Urinary bladder (tissue), 4 donors: ENCODE data around the gene PARD6G. TPM values are rescaled to one million over a fixed set of nuclear protein-coding genes. Genes with fewer than 3 reads are reported as not detected.

Experiments
- DNase-seq: peaks from one replicate; pipeline ENCODE4 v3.0.0-alpha.2; 2015; ENCODE audit errors: extremely low spot score
- H3K27ac ChIP-seq: one replicate; pipeline ENCODE4 v1.5.1; 2013; ENCODE audit warnings: low read depth, mild to moderate bottlenecking, moderate library complexity
- H3K36me3 ChIP-seq: one replicate; pipeline ENCODE4 v1.6.1; 2013; ENCODE audit warnings: mild to moderate bottlenecking, moderate library complexity; ENCODE audit not compliant: insufficient read depth
- H3K4me1 ChIP-seq: one replicate; pipeline ENCODE4 v1.6.1; 2013; ENCODE audit warnings: mild to moderate bottlenecking, moderate library complexity; ENCODE audit not compliant: insufficient read depth
- H3K4me3 ChIP-seq: one replicate; pipeline ENCODE4 v1.5.1; 2013; ENCODE audit warnings: low read depth, low read length
- WGBS: extraction: QIAGEN DNeasy Blood & Tissue Kit; methylation state at CpG from one replicate; pipeline ENCODE4 v1.1.7; 2013; 5-methylcytosine and 5-hydroxymethylcytosine counted together
- polyA plus RNA-seq: library from polyadenylated mRNA; stranded (reverse); fragments of 200-250 nt; gene quantifications from one replicate; pipeline ENCODE4 v1.2.3, GENCODE V29; 2013
- total RNA-seq: library from RNA; depleted of rRNA; stranded (reverse); fragments of >200 nt; gene quantifications from one replicate; pipeline ENCODE4 v1.2.3, GENCODE V29; 2014
- donor health status: healthy with polysubstance abuse.
- donor health status: healthy.

PARD6G gene
- total and polyA plus RNA-seq, 2 donors, result 5.9 to 14.0 TPM

DNA sequence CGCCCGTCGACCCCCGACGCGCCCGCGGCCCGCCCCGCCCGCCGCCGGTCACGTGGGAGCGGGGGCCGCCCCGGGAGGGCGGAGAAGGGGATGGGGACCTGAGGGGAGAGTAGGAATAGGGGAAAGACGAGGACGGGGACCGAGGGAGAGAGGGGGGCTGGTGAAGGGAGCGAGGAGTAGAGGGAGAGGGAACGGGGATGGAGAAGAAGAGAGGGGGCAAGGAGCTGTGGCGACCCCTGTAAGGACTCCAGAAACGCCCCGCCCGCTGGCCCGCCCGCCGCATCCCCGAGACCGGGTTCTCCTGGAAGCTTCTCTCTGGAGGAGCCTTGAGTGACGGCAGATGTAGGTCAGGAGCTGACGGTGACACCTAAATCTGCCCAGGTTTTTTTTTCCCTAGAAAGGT lies 137.6 kb downstream of the PARD6G start:
- H3K4me1 ChIP-seq, result no peaks in the 10 kb centered on the region
- under 1% methylated on average over 34 of the region's 34 CpGs for WGBS
- DNase-seq, result no peak

DNA sequence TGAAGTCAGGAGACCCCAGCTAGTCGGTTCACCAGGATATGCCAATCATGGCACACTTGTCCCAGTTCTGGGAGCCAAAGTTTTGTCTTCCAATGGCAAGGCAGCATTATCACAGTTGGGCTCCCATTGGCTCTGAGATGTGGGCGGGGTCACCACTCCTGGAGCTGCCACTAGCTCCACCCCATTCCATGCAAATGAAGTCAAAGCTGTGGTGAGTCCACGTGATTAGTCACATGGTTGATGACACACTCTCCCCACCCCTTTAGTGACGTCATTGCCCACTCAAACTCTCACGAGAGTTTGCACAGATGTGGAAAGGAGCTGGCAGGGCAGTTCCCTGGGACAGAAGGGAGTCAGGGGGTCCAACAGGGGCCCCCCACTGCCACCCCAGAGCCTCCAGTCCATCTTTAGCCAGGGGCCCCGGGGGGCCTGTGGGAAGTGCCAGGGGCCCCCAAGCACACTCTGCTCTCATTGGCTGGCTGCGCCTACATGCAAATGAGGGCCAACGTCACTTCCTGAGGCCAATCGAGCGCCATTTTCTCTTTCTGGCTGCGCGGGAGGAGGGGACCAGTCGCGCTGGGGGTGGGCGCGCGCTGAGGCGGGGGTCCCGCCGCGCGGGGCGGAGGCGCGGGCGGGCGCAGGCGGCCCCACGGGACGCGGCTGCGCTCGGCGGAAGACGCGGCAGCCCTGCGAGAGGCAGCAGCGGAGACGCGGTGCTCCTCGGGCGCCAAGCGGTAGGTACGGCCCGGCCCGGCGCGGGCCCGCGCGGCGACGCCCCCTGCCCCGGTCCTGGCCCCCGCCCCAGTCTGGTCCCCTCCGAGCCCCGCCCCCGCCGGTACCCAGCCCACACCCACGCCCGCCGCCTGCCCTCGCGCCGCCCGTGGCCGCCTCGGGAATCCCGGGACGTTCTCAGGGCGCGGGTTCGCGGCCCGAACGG lies 138.3 kb downstream of the PARD6G start, which contains the start of gene ADNP2:
Gene ADNP2, plus strand, starts transcription at position 524 of the 937 bp plus-strand sequence. CDS start 8,281 bp downstream, outside the sequence.
- DNase-seq, result peak; percentile 80
- peak within 1 kb of the TSS; percentile 98 for H3K4me3 ChIP-seq
- WGBS, result 2% methylated on average over 76 of the region's 76 CpGs
- no peaks in the 10 kb centered on the region for H3K36me3 ChIP-seq
- H3K27ac ChIP-seq, result peak within 1 kb of the TSS; percentile 89
- H3K4me1 ChIP-seq, result no peaks in the 10 kb centered on the region

More for the DNA sequence above, 137.6 kb downstream of the PARD6G start:
- no peaks in the 10 kb centered on the region for H3K36me3 ChIP-seq
- peak overlapping the region; percentile 89 for H3K27ac ChIP-seq
- peak overlapping the region; percentile 98 for H3K4me3 ChIP-seq

DNA sequence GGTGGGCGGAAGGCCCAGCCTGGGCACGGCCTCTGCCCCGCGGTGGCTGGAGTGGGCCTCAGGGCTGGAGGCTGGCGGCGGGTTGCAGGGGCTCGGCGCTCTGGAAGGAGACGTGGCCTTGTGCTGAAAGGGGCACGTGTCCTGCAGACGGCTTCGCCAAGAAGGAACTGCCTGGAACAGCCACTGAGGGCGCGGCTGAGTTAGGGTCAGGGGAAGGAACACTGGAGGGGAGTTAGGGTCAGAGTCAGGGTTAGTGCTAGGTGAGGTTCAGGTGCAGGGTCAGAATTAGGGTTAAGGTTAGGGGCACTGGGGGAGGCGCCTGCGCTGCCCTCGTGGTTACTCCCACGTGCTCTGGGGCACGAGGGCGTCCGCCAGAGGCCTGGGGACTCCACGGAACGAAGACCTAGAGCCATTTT lies 139.2 kb downstream of the PARD6G start:
- peak overlapping the region; percentile 15 for H3K27ac ChIP-seq
- no peaks in the 10 kb centered on the region for H3K4me1 ChIP-seq

DNA sequence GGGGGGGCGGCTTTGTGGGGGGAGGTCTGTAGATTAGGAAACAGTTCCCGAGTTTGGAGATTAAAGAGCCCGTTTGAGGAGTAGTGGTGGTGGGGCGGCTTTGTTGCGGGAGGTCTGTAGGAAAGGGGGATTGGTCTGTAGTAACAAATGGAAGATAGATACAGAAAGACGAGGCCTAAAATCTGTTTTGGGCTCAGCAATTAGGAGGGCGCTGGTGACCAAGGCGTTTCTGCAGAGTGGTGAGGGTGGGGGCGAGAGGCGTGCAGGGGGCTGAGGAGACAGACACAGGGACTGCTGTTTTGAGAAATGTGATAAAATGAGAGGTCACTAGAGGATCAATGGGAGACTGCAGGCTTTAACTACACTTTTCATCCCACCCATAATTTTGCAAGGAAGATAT lies 139.9 kb downstream of the PARD6G start:
- 63% methylated on average over 10 of the region's 10 CpGs for WGBS
- Histone ChIP-seq H3K4me3 (no peak overlapping the region), H3K36me3 (no peaks in the 10 kb centered on the region), H3K4me1 (no peaks in the 10 kb centered on the region), H3K27ac (peak overlapping the region; percentile 51)
- no peak for DNase-seq

More for the DNA sequence above, 139.2 kb downstream of the PARD6G start:
- 92% methylated on average over 23 of the region's 23 CpGs for WGBS
- H3K4me3 ChIP-seq, result no peak overlapping the region
- no peak for DNase-seq
- H3K36me3 ChIP-seq, result no peaks in the 10 kb centered on the region

Other genes with a start within 250 kb of the PARD6G start
- 33.3 TPM for gene RBFA, start 213.1 kb downstream of the PARD6G start, total RNA-seq
- 22.7 TPM for gene RBFA, start 213.1 kb downstream of the PARD6G start, polyA plus RNA-seq
- 23.7 TPM for gene ADNP2, start 138.3 kb downstream of the PARD6G start, total RNA-seq
- 11.2 TPM for gene ADNP2, start 138.3 kb downstream of the PARD6G start, polyA plus RNA-seq